IPS-20b (cell line): ENCODE results near the gene TES.

Experiments used
- H3K27ac ChIP-seq: one replicate; pipeline ENCODE4 v1.5.1; 2013; ENCODE audit warnings: low read length
- H3K27me3 ChIP-seq: 2 replicates; pipeline ENCODE4 v1.6.1; 2013; ENCODE audit warnings: mild to moderate bottlenecking, low read length, inconsistent platforms; ENCODE audit not compliant: insufficient read depth
- H3K36me3 ChIP-seq: 2 replicates; pipeline ENCODE4 v1.6.1; 2013; ENCODE audit warnings: low read depth, mild to moderate bottlenecking, inconsistent platforms, low read length, moderate library complexity; ENCODE audit not compliant: insufficient read depth
- H3K4me1 ChIP-seq: 2 replicates; pipeline ENCODE4 v1.6.1; 2013; ENCODE audit warnings: mild to moderate bottlenecking, control low read depth, inconsistent platforms, low read length, moderate library complexity; ENCODE audit not compliant: insufficient read depth
- H3K4me3 ChIP-seq: 2 replicates; pipeline ENCODE4 v1.5.1; 2013; ENCODE audit warnings: mild to moderate bottlenecking, low read length, inconsistent platforms
- H3K9ac ChIP-seq: 2 replicates; pipeline ENCODE4 v1.6.1; 2013; ENCODE audit warnings: low read depth, mild to moderate bottlenecking, inconsistent platforms, low read length, moderate library complexity
- H3K9me3 ChIP-seq: 2 replicates; pipeline ENCODE4 v1.6.1; 2013; ENCODE audit warnings: mild to moderate bottlenecking, low read depth, low read length, inconsistent platforms; ENCODE audit not compliant: insufficient read depth

TES gene

GRCh38 chr7:116212869-116213268 lies 2.5 kb downstream of the TES start:
- H3K4me1 ChIP-seq, result peaks cover 14% of the 10 kb centered on the region
- peaks cover 20% of the 10 kb centered on the region for H3K27me3 ChIP-seq
- H3K36me3 ChIP-seq, result no peaks in the 10 kb centered on the region
- no peak overlapping the region for H3K4me3 ChIP-seq
- H3K9me3 ChIP-seq, result no peaks in the 10 kb centered on the region
- no peak overlapping the region for H3K27ac ChIP-seq
- no peak overlapping the region for H3K9ac ChIP-seq

GRCh38 chr7:116213361-116214130 lies 3.2 kb downstream of the TES start:
- no peak overlapping the region for H3K27ac ChIP-seq
- H3K4me3 ChIP-seq, result no peak overlapping the region
- no peak overlapping the region for H3K9ac ChIP-seq
- peaks cover 20% of the 10 kb centered on the region for H3K27me3 ChIP-seq
- H3K4me1 ChIP-seq, result peaks cover 14% of the 10 kb centered on the region
- no peaks in the 10 kb centered on the region for H3K36me3 ChIP-seq
- no peaks in the 10 kb centered on the region for H3K9me3 ChIP-seq

GRCh38 chr7:116214921-116215320 lies 4.6 kb downstream of the TES start:
- H3K27ac ChIP-seq, result no peak overlapping the region
- no peak overlapping the region for H3K9ac ChIP-seq
- H3K27me3 ChIP-seq, result peaks cover 14% of the 10 kb centered on the region
- H3K9me3 ChIP-seq, result no peaks in the 10 kb centered on the region
- no peak overlapping the region for H3K4me3 ChIP-seq
- H3K36me3 ChIP-seq, result no peaks in the 10 kb centered on the region
- peaks cover 10% of the 10 kb centered on the region for H3K4me1 ChIP-seq

- Histone ChIP-seq H3K27me3 (peaks cover 14% of the 10 kb centered on the region), H3K9ac (no peak overlapping the region), H3K4me1 (peaks cover 10% of the 10 kb centered on the region), H3K36me3 (no peaks in the 10 kb centered on the region), H3K27ac (no peak overlapping the region), H3K4me3 (no peak overlapping the region), H3K9me3 (no peaks in the 10 kb centered on the region)
These were observed 5.2 kb downstream of the TES start for GRCh38 chr7:116215551-116215950.

GRCh38 chr7:116216956-116217571 lies 6.7 kb downstream of the TES start:
- no peak overlapping the region for H3K4me3 ChIP-seq
- H3K27me3 ChIP-seq, result peaks cover 4% of the 10 kb centered on the region; the same call in 1 of the 2 replicates
- no peak overlapping the region for H3K9ac ChIP-seq
- H3K4me1 ChIP-seq, result peaks cover 5% of the 10 kb centered on the region
- H3K36me3 ChIP-seq, result no peaks in the 10 kb centered on the region
- H3K9me3 ChIP-seq, result no peaks in the 10 kb centered on the region
- H3K27ac ChIP-seq, result no peak overlapping the region

GRCh38 chr7:116218051-116218645 lies 7.8 kb downstream of the TES start:
- Histone ChIP-seq H3K4me1 (peaks cover 5% of the 10 kb centered on the region), H3K27me3 (no peaks in the 10 kb centered on the region), H3K9me3 (no peaks in the 10 kb centered on the region), H3K4me3 (no peak overlapping the region), H3K36me3 (no peaks in the 10 kb centered on the region), H3K27ac (no peak overlapping the region), H3K9ac (no peak overlapping the region)

- H3K4me3 ChIP-seq, result no peak overlapping the region
- no peak overlapping the region for H3K27ac ChIP-seq
- no peak overlapping the region for H3K9ac ChIP-seq
- H3K4me1 ChIP-seq, result peaks cover 5% of the 10 kb centered on the region
- H3K9me3 ChIP-seq, result no peaks in the 10 kb centered on the region
- no peaks in the 10 kb centered on the region for H3K27me3 ChIP-seq
- no peaks in the 10 kb centered on the region for H3K36me3 ChIP-seq
These were observed 8.4 kb downstream of the TES start for GRCh38 chr7:116218747-116219146.

- Histone ChIP-seq H3K9me3 (no peaks in the 10 kb centered on the region), H3K27me3 (no peaks in the 10 kb centered on the region), H3K9ac (no peak overlapping the region), H3K27ac (no peak overlapping the region), H3K36me3 (no peaks in the 10 kb centered on the region), H3K4me3 (no peak overlapping the region), H3K4me1 (peaks cover 5% of the 10 kb centered on the region)
These were observed 8.9 kb downstream of the TES start for GRCh38 chr7:116219288-116219687.

- no peaks in the 10 kb centered on the region for H3K27me3 ChIP-seq
- no peak overlapping the region for H3K27ac ChIP-seq
- no peaks in the 10 kb centered on the region for H3K9me3 ChIP-seq
- no peak overlapping the region for H3K9ac ChIP-seq
- peaks cover 5% of the 10 kb centered on the region for H3K4me1 ChIP-seq
- H3K36me3 ChIP-seq, result no peaks in the 10 kb centered on the region
- H3K4me3 ChIP-seq, result no peak overlapping the region
These were observed 9.5 kb downstream of the TES start for GRCh38 chr7:116219834-116220233.

- Histone ChIP-seq H3K9me3 (no peaks in the 10 kb centered on the region), H3K36me3 (no peaks in the 10 kb centered on the region), H3K4me3 (no peak overlapping the region), H3K27ac (no peak overlapping the region), H3K4me1 (no peaks in the 10 kb centered on the region; the same call in 1 of the 2 replicates), H3K27me3 (no peaks in the 10 kb centered on the region), H3K9ac (no peak overlapping the region)
These were observed 12.2 kb downstream of the TES start for GRCh38 chr7:116222501-116222900.

GRCh38 chr7:116223588-116223987 lies 13.2 kb downstream of the TES start:
- Histone ChIP-seq H3K9ac (no peak overlapping the region), H3K4me3 (no peak overlapping the region), H3K4me1 (no peaks in the 10 kb centered on the region; the same call in 1 of the 2 replicates), H3K27me3 (no peaks in the 10 kb centered on the region), H3K36me3 (no peaks in the 10 kb centered on the region), H3K9me3 (no peaks in the 10 kb centered on the region), H3K27ac (no peak overlapping the region)
